GM19328 (cell line): ENCODE measurements around the gene GLG1.
"Not testable (repeated sequence)": the region's sequence is repeated elsewhere in the genome, so short reads cannot be mapped to it uniquely, and the experiment has no call there.

Source experiments
- ATAC-seq: cut with Tn5 transposase; IDR thresholded peaks from one replicate; pipeline ENCODE4 v1.9.1; 2021; ENCODE audit warnings: mild to moderate bottlenecking, moderate library complexity; ENCODE audit not compliant: unreplicated experiment

GLG1 gene

DNA sequence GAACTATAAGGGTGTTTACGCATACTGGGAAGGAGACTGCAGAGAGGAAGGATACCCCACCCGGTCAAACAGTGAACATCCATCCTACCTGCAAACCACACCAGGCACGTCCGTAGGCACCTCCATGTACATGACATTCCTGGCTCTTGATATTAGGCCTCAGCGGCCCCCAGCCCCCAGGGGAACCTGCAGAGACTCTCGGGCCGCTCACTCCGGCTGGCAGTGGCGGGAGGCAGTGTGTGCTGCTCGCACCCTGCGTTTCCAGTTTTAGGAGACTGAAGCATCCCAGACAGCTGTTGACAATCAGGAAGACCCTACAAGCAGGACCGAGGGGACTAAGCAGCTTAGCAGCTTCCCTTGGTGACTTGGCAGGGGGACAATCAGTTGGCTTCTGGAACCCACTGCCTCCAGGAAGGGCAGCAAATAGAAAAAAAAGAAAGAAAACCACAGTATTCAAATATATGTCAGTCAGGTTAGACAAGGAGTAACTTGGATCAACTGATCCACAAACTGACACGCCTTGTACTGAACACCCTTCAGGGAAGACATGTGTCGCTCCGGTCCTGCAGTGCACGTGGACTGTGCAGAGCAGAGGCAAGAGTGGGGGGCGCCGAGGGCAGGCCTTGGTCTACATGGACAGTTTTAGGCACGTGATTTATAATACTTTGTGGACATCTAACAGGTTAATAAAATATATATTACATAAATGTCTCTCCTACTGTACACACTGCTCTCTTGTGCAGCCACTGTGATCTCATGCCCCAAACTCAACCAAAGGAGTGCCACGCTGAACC lies 155.8 kb downstream of the GLG1 start:
- no peak for ATAC-seq

DNA sequence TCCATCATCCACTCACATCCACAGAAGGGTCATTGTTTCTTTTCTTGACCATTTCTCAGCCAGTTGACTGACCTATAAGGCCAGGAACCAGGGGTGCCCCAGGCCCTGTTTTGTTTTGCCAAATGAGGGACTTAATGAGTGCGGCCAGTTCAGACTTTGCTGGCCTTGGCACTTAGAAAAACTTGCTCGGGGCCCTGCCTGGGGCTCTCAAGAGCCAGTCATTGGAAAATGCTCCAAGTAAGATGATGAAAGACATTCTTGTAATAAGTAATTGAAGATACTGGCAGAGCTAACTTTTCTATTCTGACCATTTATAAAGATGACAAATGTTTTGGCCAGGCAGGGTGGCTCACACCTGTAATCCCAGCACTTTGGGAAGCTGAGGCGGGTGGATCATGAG lies 156.7 kb downstream of the GLG1 start:
- ATAC-seq = no peak

GRCh38 chr16:74449470-74449869 lies 157.4 kb downstream of the GLG1 start:
- ATAC-seq = no peak

DNA sequence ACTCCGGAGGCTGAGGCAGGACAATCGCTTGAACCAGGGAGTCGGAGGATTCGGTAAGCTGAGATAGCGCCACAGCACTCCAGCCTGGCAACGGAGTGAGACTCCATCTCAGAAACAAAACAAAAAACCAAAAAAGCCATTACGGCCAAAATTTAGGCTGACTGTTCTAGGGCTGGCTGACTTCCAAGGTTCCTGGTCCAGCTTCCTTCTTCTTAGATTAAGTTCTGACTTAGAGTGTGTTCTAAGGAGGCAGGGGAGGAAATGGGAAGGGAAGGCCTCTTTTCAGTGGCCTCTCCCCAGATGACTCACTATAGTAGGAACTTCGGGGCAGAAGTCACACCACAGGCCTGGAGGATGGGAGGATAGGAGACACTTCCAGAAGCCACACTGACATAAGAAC lies 157.9 kb downstream of the GLG1 start:
- ATAC-seq = no peak

DNA sequence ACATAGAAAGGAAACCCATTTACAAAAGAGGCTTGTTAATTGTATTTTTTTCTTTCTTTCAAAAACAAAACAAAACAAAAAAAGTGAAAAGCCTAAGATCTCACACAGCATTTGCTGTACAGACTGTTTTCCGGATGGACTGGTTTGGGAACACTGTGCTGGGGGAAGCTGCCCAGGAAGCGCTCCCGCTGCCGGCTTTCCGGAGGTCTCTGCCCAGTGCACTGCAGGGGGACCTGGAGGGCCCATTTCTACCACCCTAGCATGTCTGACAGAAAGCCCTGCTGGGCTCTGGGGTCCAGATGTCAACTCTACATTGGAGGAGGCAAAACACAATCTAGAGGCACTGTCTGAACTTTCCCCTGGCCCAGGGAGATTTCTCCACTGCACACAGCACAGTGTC lies 159.3 kb downstream of the GLG1 start:
- no peak for ATAC-seq

GRCh38 chr16:74446866-74447265 lies 160.0 kb downstream of the GLG1 start:
- no peak for ATAC-seq

- not testable (repeated sequence) for ATAC-seq
These were observed 163.1 kb downstream of the GLG1 start for GRCh38 chr16:74443624-74444346.

DNA sequence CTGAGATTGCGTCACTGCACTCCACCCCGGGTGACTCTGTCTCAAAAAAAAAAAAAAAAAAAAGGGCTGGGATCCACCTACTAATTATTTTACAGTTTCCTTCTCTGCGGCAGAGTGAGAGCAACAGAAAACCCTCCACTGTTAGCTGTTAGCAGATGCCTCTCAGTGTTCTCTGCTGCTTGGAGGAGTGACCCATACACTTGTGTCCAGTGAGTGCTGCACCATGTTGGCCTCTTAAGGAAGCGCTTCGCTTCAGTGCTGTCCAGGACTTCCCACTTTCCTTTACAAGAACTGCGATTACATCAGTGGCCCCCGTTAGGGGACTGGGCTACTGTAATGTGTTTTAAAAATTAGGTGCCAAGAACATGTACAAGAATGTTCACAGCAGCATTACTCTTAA lies 167.2 kb downstream of the GLG1 start:
- ATAC-seq = no peak

- ATAC-seq = no peak
These were observed 168.4 kb downstream of the GLG1 start for GRCh38 chr16:74438492-74438979.

- no peak for ATAC-seq
These were observed 175.4 kb downstream of the GLG1 start for GRCh38 chr16:74431516-74431915.

DNA sequence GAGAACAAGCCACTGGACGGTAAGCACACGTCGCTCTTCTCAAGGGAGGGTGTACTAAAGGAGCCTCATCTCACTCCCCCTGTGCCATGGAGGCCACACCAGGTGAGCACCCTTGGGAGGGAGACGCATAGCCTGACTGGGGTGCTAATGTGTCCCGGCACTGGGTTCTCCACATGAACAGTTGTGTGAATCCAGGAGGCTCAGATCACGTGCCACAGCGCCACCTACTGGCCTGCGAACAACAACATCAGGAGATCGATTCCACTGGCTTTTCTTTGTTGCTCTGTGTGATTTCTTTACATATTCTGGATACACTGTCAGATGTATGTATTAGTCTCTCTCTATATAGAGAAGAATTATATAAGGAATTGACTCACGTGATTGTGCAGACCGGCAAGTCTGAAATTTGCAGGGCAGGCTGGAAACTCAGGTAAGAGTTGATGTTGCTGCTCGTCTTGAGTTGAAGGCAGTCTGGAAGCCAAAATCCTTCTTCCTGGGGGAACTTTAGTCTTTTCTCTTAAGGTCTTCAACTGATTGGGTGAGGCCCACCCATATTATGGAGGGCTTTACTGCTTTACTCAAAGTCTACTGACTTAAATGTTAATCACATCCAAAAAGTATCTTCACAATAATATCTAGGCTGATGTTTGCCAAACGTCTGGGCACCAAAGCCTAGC lies 176.7 kb downstream of the GLG1 start:
- ATAC-seq = not testable (repeated sequence)

GRCh38 chr16:74428493-74428892 lies 178.4 kb downstream of the GLG1 start:
- not testable (repeated sequence) for ATAC-seq

DNA sequence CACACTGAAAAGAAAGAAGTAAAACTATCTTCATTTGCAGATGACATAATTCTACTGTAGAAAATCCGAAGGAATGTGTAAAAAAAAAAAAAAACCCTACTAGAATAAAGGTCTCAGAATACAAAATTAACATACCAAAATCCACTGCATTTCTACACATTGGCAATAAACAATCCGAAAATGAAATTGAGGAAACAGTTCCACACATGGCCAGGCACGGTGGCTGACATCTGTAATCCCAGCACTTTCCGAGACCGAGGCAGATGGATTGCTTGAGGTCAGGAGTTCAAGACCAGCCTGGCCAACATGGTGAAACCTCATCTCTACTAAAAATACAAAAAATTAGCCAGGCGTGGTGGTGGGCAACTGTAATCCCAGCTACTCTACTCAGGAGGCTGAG lies 181.2 kb downstream of the GLG1 start:
- ATAC-seq = not testable (repeated sequence)

DNA sequence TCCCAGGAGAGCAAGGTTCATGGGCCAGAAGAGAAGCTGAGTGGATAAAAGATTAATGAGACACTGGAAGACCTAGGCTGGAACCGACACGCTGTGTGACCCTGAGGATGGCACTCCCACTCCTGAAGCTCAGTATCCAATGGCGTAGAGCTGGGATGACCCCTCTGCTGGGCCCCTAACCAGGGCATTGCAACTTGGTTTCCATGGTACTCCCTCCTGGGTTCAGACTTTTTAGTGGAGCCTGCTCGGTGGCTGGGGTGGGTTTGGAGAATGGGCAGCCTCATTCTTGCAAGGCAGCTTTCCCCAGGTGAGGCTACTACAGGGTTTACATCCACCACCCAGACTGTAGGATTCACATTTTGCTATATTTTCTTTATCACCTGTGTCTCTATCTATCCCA lies 183.2 kb downstream of the GLG1 start:
- not testable (repeated sequence) for ATAC-seq

- not testable (repeated sequence) for ATAC-seq
These were observed 184.8 kb downstream of the GLG1 start for GRCh38 chr16:74422086-74422485.

DNA sequence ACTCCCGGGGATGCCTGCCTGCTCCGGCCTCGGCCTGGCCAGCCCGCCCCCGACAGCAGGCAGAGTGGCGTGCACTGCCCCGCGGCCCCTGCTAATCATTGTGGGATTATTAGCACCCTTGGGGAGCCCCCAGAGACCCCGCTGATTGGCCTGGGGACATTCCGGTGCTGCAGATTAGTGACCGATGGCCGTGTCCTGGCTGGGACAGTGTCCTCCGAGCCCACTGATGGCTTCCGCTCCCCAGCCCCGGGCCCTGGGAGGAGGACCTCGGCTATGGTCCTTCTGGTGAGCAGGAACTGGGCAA lies 185.5 kb downstream of the GLG1 start:
- ATAC-seq = not testable (repeated sequence)

DNA sequence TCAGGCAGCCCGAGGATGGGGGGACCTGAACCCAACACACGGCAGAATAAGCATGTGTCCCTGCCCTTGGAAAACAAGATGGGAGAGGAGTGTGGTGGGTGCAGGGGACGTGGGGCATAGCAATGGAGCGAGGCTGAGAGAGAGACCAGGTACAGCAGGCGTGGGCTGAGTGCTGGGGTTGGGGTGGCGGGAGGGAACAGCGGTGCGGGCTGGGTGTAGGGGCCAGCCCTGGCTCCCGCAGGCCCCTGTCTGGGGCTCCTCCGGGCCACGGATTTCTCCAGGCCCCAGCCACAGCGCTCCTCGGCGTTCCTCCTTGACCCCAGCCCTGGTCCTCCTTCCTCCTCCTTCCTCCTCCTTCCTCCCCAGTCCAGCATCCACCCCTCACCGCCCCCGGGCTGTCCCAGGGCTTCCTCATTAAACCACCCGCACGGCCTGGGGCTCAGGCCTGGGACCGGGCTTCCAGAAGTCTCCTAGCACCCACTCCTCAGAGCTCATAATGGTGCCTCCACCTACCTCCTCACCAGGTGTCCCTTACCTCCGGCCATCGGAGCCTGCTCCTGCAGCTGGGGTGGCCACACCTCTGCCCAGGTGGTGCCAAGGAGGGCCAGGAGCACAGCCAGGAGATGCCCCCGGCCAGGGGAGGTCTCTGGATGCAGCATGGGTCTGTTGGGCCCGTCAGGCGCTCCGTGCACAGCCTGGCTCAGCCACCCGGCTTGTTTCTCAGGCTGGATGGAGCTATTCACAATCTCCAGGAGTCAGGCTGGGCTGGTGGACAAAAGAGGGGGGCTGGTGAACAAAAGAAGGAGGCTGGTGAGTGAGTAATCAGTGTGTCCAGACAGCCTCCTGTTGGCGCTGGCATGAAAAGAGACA lies 186.1 kb downstream of the GLG1 start, which contains the start of gene CLEC18B:
Gene CLEC18B, minus strand, starts transcription at position 867 of the 870 bp plus-strand sequence. Its CDS starts 208 bp downstream, at position 659.
- ATAC-seq = not testable (repeated sequence)

GRCh38 chr16:74419811-74420210 lies 187.1 kb downstream of the GLG1 start:
- ATAC-seq = not testable (repeated sequence)

GRCh38 chr16:74417897-74418296 lies 189.0 kb downstream of the GLG1 start:
- not testable (repeated sequence) for ATAC-seq

DNA sequence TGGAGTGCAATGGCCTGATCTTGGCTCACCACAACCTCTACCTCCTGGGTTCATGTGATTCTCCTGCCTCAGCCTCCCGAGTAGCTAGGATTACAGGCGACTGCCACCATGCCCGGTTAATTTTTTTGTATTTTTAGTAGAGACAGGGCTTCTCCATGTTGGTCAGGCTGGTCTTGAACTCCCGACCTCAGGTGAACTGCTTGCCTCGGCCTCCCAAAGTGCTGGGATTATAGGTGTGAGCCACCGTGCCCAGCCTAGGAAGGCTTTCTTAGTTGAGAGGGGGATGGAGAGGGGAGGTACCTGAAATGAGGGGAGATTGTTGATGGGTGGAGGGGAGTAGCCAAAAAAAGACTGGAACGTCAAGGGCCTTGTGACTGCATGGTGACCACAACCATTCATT lies 193.0 kb downstream of the GLG1 start:
- ATAC-seq = not testable (repeated sequence)

DNA sequence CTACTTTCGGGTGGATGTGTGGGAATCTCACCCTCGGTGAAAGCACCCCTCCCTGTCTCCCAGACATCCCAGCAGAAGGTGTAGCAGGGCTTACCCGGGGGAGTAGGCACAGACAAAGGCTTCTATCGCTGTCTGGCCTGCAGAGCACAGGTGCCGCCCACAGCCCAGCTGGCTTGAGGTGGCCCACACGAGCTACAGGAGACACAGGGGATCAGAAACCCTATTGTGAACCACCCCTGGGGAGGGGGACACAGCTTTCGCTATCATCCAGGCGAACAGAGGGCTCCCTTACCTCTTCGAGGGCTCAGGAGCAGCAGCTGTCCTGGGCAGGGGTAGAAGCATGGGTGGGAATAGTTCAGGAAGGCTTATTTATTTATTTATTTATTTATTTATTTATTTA lies 193.4 kb downstream of the GLG1 start:
- not testable (repeated sequence) for ATAC-seq
